T-helper 17 cell (primary cell): Measurements from ENCODE around the gene HTR7. TPM values are rescaled to one million over a fixed set of nuclear protein-coding genes. Genes with fewer than 3 reads are reported as not detected.

Experiments
- ATAC-seq: fragments of 150-1000 bp; cut with Tn5 transposase; 2 replicates; pipeline ENCODE4 v1.10.0; 2021; ENCODE audit warnings: mild to moderate bottlenecking, moderate library complexity
- DNase-seq, 3 donors: peaks; one replicate each; pipeline versions ENCODE4 v3.0.0 to v3.0.0-alpha.2; 2020 to 2021
- H3K9me3 ChIP-seq: one replicate; pipeline ENCODE4 v1.7.0; 2013; ENCODE audit warnings: low read length, mild to moderate bottlenecking; ENCODE audit not compliant: control insufficient read depth, poor library complexity, severe bottlenecking
- H3K27ac Mint-ChIP-seq: one replicate; pipeline ENCODE4 v1.8.0; 2022; ENCODE audit warnings: mild to moderate bottlenecking, moderate library complexity, mixed read lengths
- H3K27me3 Mint-ChIP-seq: one replicate; pipeline ENCODE4 v1.8.0; 2022; ENCODE audit warnings: mixed read lengths
- H3K36me3 Mint-ChIP-seq: one replicate; pipeline ENCODE4 v1.8.0; 2022; ENCODE audit warnings: low read depth, mixed read lengths
- H3K4me1 Mint-ChIP-seq: one replicate; pipeline ENCODE4 v1.8.0; 2022; ENCODE audit warnings: mild to moderate bottlenecking, mixed read lengths
- H3K4me3 Mint-ChIP-seq: one replicate; pipeline ENCODE4 v1.8.0; 2022; ENCODE audit warnings: mild to moderate bottlenecking, moderate library complexity, mixed read lengths
- total RNA-seq, 4 donors: library from RNA in 2 of 4; stranded (reverse) in 2 of 4; gene quantifications; one replicate each; pipeline ENCODE4 v1.2.3 and lab custom pipeline; 2022 to 2026

The HTR7 gene
- total RNA-seq, 2 donors from 2014 or later, result 0.23 TPM; not detected in 1

- no peaks in the 10 kb centered on the region for H3K36me3 Mint-ChIP-seq
- peaks cover 67% of the 10 kb centered on the region for H3K27me3 Mint-ChIP-seq
- peaks cover 3% of the 10 kb centered on the region for H3K4me1 Mint-ChIP-seq
- H3K9me3 ChIP-seq, result no peaks in the 10 kb centered on the region
- ATAC-seq (peak; percentile 48), DNase-seq (no peak)
- no peak overlapping the region for H3K4me3 Mint-ChIP-seq
- no peak overlapping the region for H3K27ac Mint-ChIP-seq
These were observed 70.2 kb downstream of the HTR7 start for GRCh38 chr10:90787393-90788198.

GRCh38 chr10:90785782-90786181 is 72.1 kb downstream of the HTR7 start:
- no peaks in the 10 kb centered on the region for H3K9me3 ChIP-seq
- H3K27me3 Mint-ChIP-seq, result peaks cover 61% of the 10 kb centered on the region
- DNase-seq (no peak), ATAC-seq (no peak)
- H3K4me1 Mint-ChIP-seq, result peaks cover 3% of the 10 kb centered on the region
- no peak overlapping the region for H3K4me3 Mint-ChIP-seq
- no peak overlapping the region for H3K27ac Mint-ChIP-seq
- H3K36me3 Mint-ChIP-seq, result no peaks in the 10 kb centered on the region

GRCh38 chr10:90784771-90785170 is 73.1 kb downstream of the HTR7 start:
- peaks cover 3% of the 10 kb centered on the region for H3K4me1 Mint-ChIP-seq
- ATAC-seq (no peak), DNase-seq (no peak)
- H3K27me3 Mint-ChIP-seq, result peaks cover 57% of the 10 kb centered on the region
- no peaks in the 10 kb centered on the region for H3K9me3 ChIP-seq
- no peak overlapping the region for H3K27ac Mint-ChIP-seq
- no peak overlapping the region for H3K4me3 Mint-ChIP-seq
- H3K36me3 Mint-ChIP-seq, result no peaks in the 10 kb centered on the region

GRCh38 chr10:90780488-90780887 is 77.4 kb downstream of the HTR7 start:
- Mint-ChIP-seq H3K27ac (no peak overlapping the region), H3K4me1 (peaks cover 2% of the 10 kb centered on the region), H3K36me3 (no peaks in the 10 kb centered on the region), H3K27me3 (peaks cover 34% of the 10 kb centered on the region), H3K4me3 (no peak overlapping the region)
- no peaks in the 10 kb centered on the region for H3K9me3 ChIP-seq
- no peak for DNase-seq
- no peak for ATAC-seq

- ATAC-seq (no peak), DNase-seq (no peak)
- Mint-ChIP-seq H3K36me3 (no peaks in the 10 kb centered on the region), H3K4me3 (no peak overlapping the region), H3K27me3 (peaks cover 24% of the 10 kb centered on the region), H3K4me1 (no peaks in the 10 kb centered on the region), H3K27ac (no peak overlapping the region)
- H3K9me3 ChIP-seq, result no peaks in the 10 kb centered on the region
These were observed 78.3 kb downstream of the HTR7 start for GRCh38 chr10:90779548-90779947.

- H3K27me3 Mint-ChIP-seq, result peaks cover 21% of the 10 kb centered on the region
- no peak for DNase-seq
These were observed 80.2 kb downstream of the HTR7 start for GRCh38 chr10:90777621-90778020.

GRCh38 chr10:90775351-90776028 is 82.3 kb downstream of the HTR7 start:
- ATAC-seq (no peak), DNase-seq (no peak)
- H3K4me1 Mint-ChIP-seq, result no peaks in the 10 kb centered on the region
- H3K9me3 ChIP-seq, result no peaks in the 10 kb centered on the region
- no peak overlapping the region for H3K4me3 Mint-ChIP-seq
- H3K27ac Mint-ChIP-seq, result no peak overlapping the region
- peaks cover 26% of the 10 kb centered on the region for H3K27me3 Mint-ChIP-seq
- no peaks in the 10 kb centered on the region for H3K36me3 Mint-ChIP-seq

More at GRCh38 chr10:90777621-90778020, 80.2 kb downstream of the HTR7 start:
- no peaks in the 10 kb centered on the region for H3K36me3 Mint-ChIP-seq
- H3K4me3 Mint-ChIP-seq, result no peak overlapping the region
- no peaks in the 10 kb centered on the region for H3K4me1 Mint-ChIP-seq
- H3K27ac Mint-ChIP-seq, result no peak overlapping the region
- H3K9me3 ChIP-seq, result no peaks in the 10 kb centered on the region
- ATAC-seq, result no peak

- no peak overlapping the region for H3K4me3 Mint-ChIP-seq
- peaks cover 30% of the 10 kb centered on the region for H3K27me3 Mint-ChIP-seq
- H3K27ac Mint-ChIP-seq, result no peak overlapping the region
- no peaks in the 10 kb centered on the region for H3K9me3 ChIP-seq
- DNase-seq (no peak), ATAC-seq (no peak)
- H3K36me3 Mint-ChIP-seq, result no peaks in the 10 kb centered on the region
- no peaks in the 10 kb centered on the region for H3K4me1 Mint-ChIP-seq
These were observed 87.6 kb downstream of the HTR7 start for GRCh38 chr10:90769946-90770841.

- H3K4me3 Mint-ChIP-seq, result peak overlapping the region; percentile 12
These were observed 106.5 kb downstream of the HTR7 start for GRCh38 chr10:90751107-90751997.

GRCh38 chr10:90746829-90747228 is 111.0 kb downstream of the HTR7 start:
- ATAC-seq (no peak), DNase-seq (no peak)
- H3K4me3 Mint-ChIP-seq, result no peak overlapping the region
- H3K27ac Mint-ChIP-seq, result no peak overlapping the region
- no peaks in the 10 kb centered on the region for H3K9me3 ChIP-seq
- peaks cover 77% of the 10 kb centered on the region for H3K27me3 Mint-ChIP-seq
- no peaks in the 10 kb centered on the region for H3K36me3 Mint-ChIP-seq
- H3K4me1 Mint-ChIP-seq, result peaks cover 2% of the 10 kb centered on the region

More at GRCh38 chr10:90751107-90751997, 106.5 kb downstream of the HTR7 start:
- DNase-seq, result peak in 1 of 3 donors; percentile 11
- peak; percentile 56 for ATAC-seq
- no peak overlapping the region for H3K27ac Mint-ChIP-seq
- peaks cover 66% of the 10 kb centered on the region for H3K27me3 Mint-ChIP-seq
- no peaks in the 10 kb centered on the region for H3K9me3 ChIP-seq
- peaks cover 2% of the 10 kb centered on the region for H3K4me1 Mint-ChIP-seq
- no peaks in the 10 kb centered on the region for H3K36me3 Mint-ChIP-seq

- ATAC-seq, result no peak
- no peak for DNase-seq
- H3K4me1 Mint-ChIP-seq, result peaks cover 2% of the 10 kb centered on the region
- peaks cover 72% of the 10 kb centered on the region for H3K27me3 Mint-ChIP-seq
- H3K4me3 Mint-ChIP-seq, result no peak overlapping the region
- no peak overlapping the region for H3K27ac Mint-ChIP-seq
- no peaks in the 10 kb centered on the region for H3K36me3 Mint-ChIP-seq
- H3K9me3 ChIP-seq, result no peaks in the 10 kb centered on the region
These were observed 112.3 kb downstream of the HTR7 start for GRCh38 chr10:90745565-90745964.

- no peaks in the 10 kb centered on the region for H3K9me3 ChIP-seq
- peaks cover 2% of the 10 kb centered on the region for H3K4me1 Mint-ChIP-seq
- H3K36me3 Mint-ChIP-seq, result no peaks in the 10 kb centered on the region
- H3K4me3 Mint-ChIP-seq, result no peak overlapping the region
- H3K27ac Mint-ChIP-seq, result no peak overlapping the region
- DNase-seq (no peak), ATAC-seq (no peak)
- peaks cover 66% of the 10 kb centered on the region for H3K27me3 Mint-ChIP-seq
These were observed 114.5 kb downstream of the HTR7 start for GRCh38 chr10:90743291-90743690.
